H1 (cell line): Measurements from ENCODE around the gene SELPLG. TPM values are rescaled to one million over a fixed set of nuclear protein-coding genes. Genes with fewer than 3 reads are reported as not detected.

Experiments used
- CTCF ChIA-PET: fragments of 300-600 bp; sonication (Branson Sonifier 250); formaldehyde crosslinking; loops from one replicate; lab custom pipeline; 2021; ENCODE audit not compliant: partially characterized antibody; lab: Charles Lee
- POLR2A ChIA-PET: fragments of 300-600 bp; sonication (Branson Sonifier 250); formaldehyde crosslinking; loops from one replicate; lab custom pipeline; 2021; ENCODE audit warnings: inconsistent platforms; ENCODE audit not compliant: partially characterized antibody; lab: Charles Lee
- DNase-seq, 2 experiments: peaks; one replicate each; pipeline versions ENCODE4 v3.0.0 to v3.0.0-alpha.2; 2010 to 2022; ENCODE audit warnings: low spot score in 2 of 2, low read depth in 1 of 2, mixed read lengths in 1 of 2
- FAIRE-seq: peaks from 2 replicates; lab custom pipeline; 2011; peaks lifted over from hg19 to GRCh38; lab: Jason Lieb, UNC
- H2AFZ ChIP-seq: 2 replicates; pipeline ENCODE4 v1.8.1; 2012; ENCODE audit warnings: low read length, inconsistent platforms
- H2AK5ac ChIP-seq: 2 replicates; pipeline ENCODE4 v1.6.1; 2013; ENCODE audit warnings: low read depth, low read length
- H2BK120ac ChIP-seq: replicated peaks from 2 replicates; pipeline ENCODE3; 2013; ENCODE audit warnings: low read depth, low read length, inconsistent platforms
- H2BK12ac ChIP-seq: 2 replicates; pipeline ENCODE4 v1.6.1; 2013; ENCODE audit warnings: low read depth, low read length
- H2BK15ac ChIP-seq: 2 replicates; pipeline ENCODE4 v1.6.1; 2013; ENCODE audit warnings: low read length
- H2BK20ac ChIP-seq: 2 replicates; pipeline ENCODE4 v1.6.1; 2013; ENCODE audit warnings: low read length
- H2BK5ac ChIP-seq: 2 replicates; pipeline ENCODE4 v1.6.1; 2013; ENCODE audit warnings: low read depth, low read length
- H3K14ac ChIP-seq: 2 replicates; pipeline ENCODE4 v1.6.1; 2013; ENCODE audit warnings: inconsistent platforms; ENCODE audit not compliant: insufficient read length
- H3K18ac ChIP-seq: 2 replicates; pipeline ENCODE4 v1.6.1; 2013; ENCODE audit warnings: low read length; ENCODE audit errors: extremely low read depth
- H3K23ac ChIP-seq: 2 replicates; pipeline ENCODE4 v1.6.1; 2013; ENCODE audit warnings: inconsistent platforms; ENCODE audit not compliant: insufficient read length
- H3K23me2 ChIP-seq: 2 replicates; pipeline ENCODE4 v1.6.1; 2013; ENCODE audit warnings: low read depth, low read length
- H3K27ac ChIP-seq: 2 replicates; pipeline ENCODE4 v1.6.1; 2011; ENCODE audit warnings: low read depth, low read length, inconsistent platforms
- H3K27me3 ChIP-seq, 4 experiments: replicated peaks in 1 of 4; 1 replicate in 1 of 4; 2 replicates in 3 of 4; pipeline versions ENCODE4 v1.6.1 to v1.8.1; 2011 to 2013; ENCODE audit warnings: low read length in 3 of 4, mild to moderate bottlenecking in 3 of 4, inconsistent platforms in 2 of 4, mixed read lengths in 2 of 4, moderate library complexity in 1 of 4; ENCODE audit not compliant: control insufficient read depth in 3 of 4, insufficient read depth in 3 of 4; ENCODE audit errors: extremely low read depth in 1 of 4
- H3K36me3 ChIP-seq, 4 experiments: 2 replicates each; pipeline versions ENCODE4 v1.6.1 to v1.8.1; 2011 to 2013; ENCODE audit warnings: mild to moderate bottlenecking in 4 of 4, low read length in 3 of 4, moderate library complexity in 2 of 4, control low read depth in 1 of 4, inconsistent platforms in 1 of 4; ENCODE audit not compliant: insufficient read depth in 4 of 4, control insufficient read depth in 2 of 4
- H3K4ac ChIP-seq: replicated peaks from 2 replicates; pipeline ENCODE3; 2013; ENCODE audit warnings: low read length, low read depth, mixed read lengths, inconsistent platforms; ENCODE audit not compliant: insufficient read length
- H3K4me1 ChIP-seq, 4 experiments: replicated peaks in 1 of 4; 1 replicate in 1 of 4; 2 replicates in 3 of 4; pipeline versions ENCODE4 v1.6.1 to v1.8.1; 2011 to 2013; ENCODE audit warnings: low read length in 3 of 4, inconsistent platforms in 2 of 4, mixed read lengths in 1 of 4; ENCODE audit not compliant: insufficient read depth in 4 of 4, control insufficient read depth in 3 of 4
- H3K4me2 ChIP-seq, 2 experiments: 2 replicates each; pipeline versions ENCODE4 v1.6.1 to v1.8.1; 2011 to 2013; ENCODE audit warnings: low read depth in 2 of 2, low read length in 2 of 2, control low read depth in 1 of 2, inconsistent platforms in 1 of 2, mild to moderate bottlenecking in 1 of 2; ENCODE audit not compliant: insufficient read depth in 1 of 2
- H3K4me3 ChIP-seq, 4 experiments: fragments of 200-600, 300-600 bp in 1 of 4; sonication (generic), shearing (Covaris generic), sonication (Bioruptor Twin) in 1 of 4; 2 replicates each; pipeline versions ENCODE4 v1.5.1 to v1.8.1; 2011 to 2016; ENCODE audit warnings: low read length in 4 of 4, low read depth in 3 of 4, control low read depth in 2 of 4, inconsistent platforms in 2 of 4, mild to moderate bottlenecking in 2 of 4, mixed read lengths in 1 of 4, moderate library complexity in 1 of 4; ENCODE audit not compliant: insufficient read depth in 2 of 4; ENCODE audit errors: extremely low read depth in 1 of 4
- H3K56ac ChIP-seq: replicated peaks from 2 replicates; pipeline ENCODE3; 2013; ENCODE audit warnings: low read depth, mild to moderate bottlenecking, mixed read lengths, low read length, inconsistent platforms; ENCODE audit not compliant: insufficient read length
- H3K79me1 ChIP-seq: 2 replicates; pipeline ENCODE4 v1.6.1; 2013; ENCODE audit warnings: low read depth, low read length, control low read depth
- H3K79me2 ChIP-seq, 2 experiments: 2 replicates each; pipeline versions ENCODE4 v1.6.1 to v1.8.1; 2012 to 2013; ENCODE audit warnings: low read length in 2 of 2, mild to moderate bottlenecking in 2 of 2, inconsistent platforms in 1 of 2; ENCODE audit not compliant: insufficient read depth in 2 of 2, control insufficient read depth in 1 of 2
- H3K9ac ChIP-seq, 4 experiments: replicated peaks in 1 of 4; 1 replicate in 1 of 4; 2 replicates in 3 of 4; pipeline versions ENCODE4 v1.6.1 to v1.8.1; 2011 to 2013; ENCODE audit warnings: low read depth in 3 of 4, low read length in 3 of 4, control low read depth in 2 of 4, mild to moderate bottlenecking in 2 of 4, moderate library complexity in 2 of 4, inconsistent platforms in 1 of 4; ENCODE audit errors: extremely low read depth in 1 of 4
- H3K9me3 ChIP-seq, 2 experiments: 2 replicates each; pipeline versions ENCODE4 v1.6.1 to v1.8.1; 2012 to 2013; ENCODE audit warnings: mild to moderate bottlenecking in 2 of 2, moderate library complexity in 2 of 2, control low read depth in 1 of 2, inconsistent platforms in 1 of 2, low read depth in 1 of 2, low read length in 1 of 2, mixed read lengths in 1 of 2; ENCODE audit not compliant: insufficient read depth in 2 of 2
- H4K20me1 ChIP-seq, 2 experiments: replicated peaks in 1 of 2; 2 replicates each; pipeline versions ENCODE3 to v1.8.1; 2011 to 2013; ENCODE audit warnings: inconsistent platforms in 2 of 2, low read length in 2 of 2, mild to moderate bottlenecking in 1 of 2; ENCODE audit not compliant: insufficient read depth in 2 of 2, control insufficient read depth in 1 of 2
- H4K5ac ChIP-seq: 2 replicates; pipeline ENCODE4 v1.6.1; 2013; ENCODE audit warnings: low read length, low read depth, mixed read lengths, inconsistent platforms; ENCODE audit not compliant: insufficient read length
- H4K8ac ChIP-seq: 2 replicates; pipeline ENCODE4 v1.8.0; 2013; ENCODE audit warnings: mild to moderate bottlenecking, moderate library complexity, low read length, inconsistent platforms; ENCODE audit not compliant: insufficient read depth; ENCODE audit errors: extremely low read depth
- H4K91ac ChIP-seq: replicated peaks from 2 replicates; pipeline ENCODE3; 2013; ENCODE audit warnings: low read length, mixed read lengths, inconsistent platforms; ENCODE audit not compliant: insufficient read length
- BCL11A ChIP-seq, 2 experiments: IDR thresholded peaks; one replicate each; pipeline ENCODE4 v1.6.1; 2011; ENCODE audit warnings: low read depth in 2 of 2, low read length in 2 of 2, mild to moderate bottlenecking in 2 of 2
- HDAC6 ChIP-seq: IDR thresholded peaks from one replicate; pipeline ENCODE4 v1.7.1; 2012; ENCODE audit warnings: low read depth, mild to moderate bottlenecking, inconsistent platforms, low read length, moderate library complexity
- JUND ChIP-seq: IDR thresholded peaks from 2 replicates; pipeline ENCODE4 v1.6.1; 2011; ENCODE audit warnings: mild to moderate bottlenecking, improper control_type of control experiment, low read length
- NANOG ChIP-seq: IDR thresholded peaks from 2 replicates; pipeline ENCODE4 v1.6.1; 2011; ENCODE audit warnings: low read length, low read depth, mild to moderate bottlenecking, inconsistent platforms; ENCODE audit not compliant: insufficient read depth, poor library complexity, severe bottlenecking
- PHF8 ChIP-seq: fragments of 200-600 bp; sonication (generic); conservative IDR thresholded peaks from 2 replicates; pipeline ENCODE4 v1.7.1; 2012; ENCODE audit warnings: low read depth, mild to moderate bottlenecking, inconsistent platforms, low read length, moderate library complexity
- POLR2AphosphoS5 ChIP-seq: IDR thresholded peaks from 2 replicates; pipeline ENCODE4 v1.6.1; 2011; ENCODE audit warnings: low read depth, low read length
- RBBP5 ChIP-seq: IDR thresholded peaks from 2 replicates; pipeline ENCODE4 v1.7.1; 2012; ENCODE audit warnings: low read depth, mild to moderate bottlenecking, inconsistent platforms, low read length, moderate library complexity, borderline replicate concordance
- RFX5 ChIP-seq: IDR thresholded peaks from 2 replicates; pipeline ENCODE4 v1.6.1; 2011; ENCODE audit warnings: low read depth, low read length, improper control_type of control experiment, borderline replicate concordance
- SIN3A ChIP-seq, 2 experiments: IDR thresholded peaks in 1 of 2; conservative IDR thresholded peaks in 1 of 2; 2 replicates each; pipeline ENCODE4 v1.6.1; 2011 to 2012; ENCODE audit warnings: low read length in 2 of 2, improper control_type of control experiment in 1 of 2, low read depth in 1 of 2, mild to moderate bottlenecking in 1 of 2
- SP4 ChIP-seq: IDR thresholded peaks from 2 replicates; pipeline ENCODE4 v1.6.1; 2012; ENCODE audit warnings: low read length, inconsistent platforms
- TCF12 ChIP-seq: IDR thresholded peaks from 2 replicates; pipeline ENCODE4 v1.6.1; 2011; ENCODE audit warnings: low read depth, mild to moderate bottlenecking, low read length
- ZNF274 ChIP-seq: IDR thresholded peaks from 2 replicates; pipeline ENCODE4 v1.7.0; 2012; ENCODE audit warnings: low read length, borderline replicate concordance; ENCODE audit errors: extremely low read depth
- WGBS, 2 experiments: shearing (Covaris generic) in 1 of 2; methylation state at CpG; one replicate each; pipeline versions ENCODE4 v1.1.6 to v1.1.7; 2013 to 2015; ENCODE audit warnings: low lambda C conversion rate in 2 of 2, mixed read lengths in 2 of 2, inconsistent platforms in 1 of 2, low coverage in 1 of 2, missing lambda C conversion rate in 1 of 2; ENCODE audit not compliant: insufficient replicate concordance in 2 of 2, insufficient coverage in 1 of 2, insufficient read length in 1 of 2; ENCODE audit errors: extremely low coverage in 1 of 2, missing lambda C conversion rate in 1 of 2; 5-methylcytosine and 5-hydroxymethylcytosine counted together
- polyA plus RNA-seq, 7 experiments: library from polyadenylated mRNA; depleted of rRNA in 3 of 7; stranded (reverse) in 5 of 7; unstranded in 2 of 7; fragments of >200 nt in 5 of 7; fragments of 200-250 nt in 2 of 7; gene quantifications; 1 replicate in 5 of 7; 2 replicates in 1 of 7; 4 replicates in 1 of 7; pipeline versions ENCODE4 v1.2.1 to v1.2.3, GENCODE V29; 2011 to 2013; ENCODE audit warnings: missing spikeins in 2 of 7, mixed read lengths in 2 of 7
- total RNA-seq: library from RNA; stranded (reverse); fragmentation: NEBNext Ultra II Directional; extraction: Animal tissue kit (Norgen Biotek cat#: 25700); gene quantifications from 2 replicates; pipeline ENCODE4 v1.2.1, GENCODE V29; 2021

Gene SELPLG
- total and polyA plus RNA-seq, 2 of the 8 experiments (the other 6 are each of a cell fraction or from before 2014, with no cell fraction given) = 0.18 TPM; not detected in 1

DNA sequence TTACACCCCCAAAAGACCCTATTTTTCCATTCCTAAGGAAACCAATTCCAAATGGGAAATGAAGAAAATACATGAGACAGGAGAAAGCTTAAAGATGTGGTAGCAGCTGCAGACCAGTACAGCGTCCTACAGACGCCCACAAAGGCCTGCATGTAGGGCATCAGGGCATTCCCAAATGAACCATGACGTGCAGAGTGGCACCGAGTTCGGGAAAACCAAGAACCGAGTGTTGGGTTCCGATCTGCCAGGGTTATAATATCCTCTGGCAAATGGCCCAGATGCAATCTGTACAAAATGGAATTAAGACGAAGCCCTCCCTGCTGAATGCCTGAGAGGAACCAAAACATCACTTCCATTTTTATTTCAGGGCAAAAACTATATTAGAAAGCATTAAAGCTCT lies 34.4 kb upstream of the SELPLG start:
- Histone ChIP-seq H3K9ac (no peak overlapping the region; a peak in 1 of 7 replicates), H4K20me1 (peaks cover 3 to 7% of the 10 kb centered on the region in 2 experiments)
- 92% methylated on average over 8 of the region's 8 CpGs; no CpG with 5 or more reads in 1 of the 2 experiments for WGBS, 2 experiments
- TF ChIP-seq ZNF274 (no peak), JUND (no peak), RFX5 (no peak), SIN3A (conservative IDR thresholded peaks at IDR 0.05 in 1 of 2, IDR thresholded peaks at IDR 0.05 in 1 of 2; ENCODE audit: low read depth in 1 of 2, low read length in 2 of 2) (no peak), BCL11A (IDR thresholded peaks at IDR 0.05; ENCODE audit: low read depth in 2 of 2, low read length in 2 of 2) (no peak), RBBP5 (no peak), PHF8 (no peak), HDAC6 (no peak), NANOG (no peak), POLR2AphosphoS5 (no peak), SP4 (no peak), TCF12 (no peak)

More for the DNA sequence above, 34.4 kb upstream of the SELPLG start:
- Histone ChIP-seq H2BK20ac (no peak overlapping the region), H3K18ac (no peak overlapping the region), H3K4me2 (no peak overlapping the region), H3K79me1 (peaks cover 10% of the 10 kb centered on the region; the same call in 1 of the 2 replicates), H3K4me1 (peaks cover 0 to 6% (median 1%) of the 10 kb centered on the region in 4 experiments; a peak in 5 of 7 replicates), H2BK12ac (no peak overlapping the region), H2BK120ac (no peak overlapping the region), H3K4me3 (no peak overlapping the region), H3K9me3 (no peaks in the 10 kb centered on the region), H4K8ac (no peak overlapping the region), H3K23me2 (no peaks in the 10 kb centered on the region), H3K27me3 (no peaks in the 10 kb centered on the region), H3K27ac (no peak overlapping the region), H2AK5ac (no peak overlapping the region), H3K23ac (no peak overlapping the region), H3K56ac (no peak overlapping the region), H4K5ac (no peak overlapping the region), H3K79me2 (peaks cover 0 to 10% of the 10 kb centered on the region in 2 experiments; a peak in 2 of 4 replicates), H3K14ac (no peak overlapping the region), H3K4ac (no peak overlapping the region), H2BK15ac (no peak overlapping the region), H4K91ac (no peak overlapping the region), H2BK5ac (no peak overlapping the region), H3K36me3 (no peaks in the 10 kb centered on the region), H2AFZ (no peak overlapping the region)
- DNase-seq (no peak), FAIRE-seq (no peak)
- ChIA-PET POLR2A (interaction anchor here (1.2 to 1.4 kb wide), 3 partner anchors 13 to 54 kb away, joined by 3 read pairs; no protein-coding TSS in a partner anchor), CTCF (interaction anchor here (1.2 to 10.4 kb wide), 5 partner anchors 52 to 136 kb away, joined by 4 to 188 read pairs (median 5); no protein-coding TSS in a partner anchor)
